Measurements from ENCODE around the gene TGFBRAP1.
A peak's percentile ranks its signal among the peaks of the same experiment; 100 is the strongest.
"Not testable (repeated sequence)": the region's sequence is repeated elsewhere in the genome, so short reads cannot be mapped to it uniquely, and the experiment has no call there.

Gene TGFBRAP1

DNA sequence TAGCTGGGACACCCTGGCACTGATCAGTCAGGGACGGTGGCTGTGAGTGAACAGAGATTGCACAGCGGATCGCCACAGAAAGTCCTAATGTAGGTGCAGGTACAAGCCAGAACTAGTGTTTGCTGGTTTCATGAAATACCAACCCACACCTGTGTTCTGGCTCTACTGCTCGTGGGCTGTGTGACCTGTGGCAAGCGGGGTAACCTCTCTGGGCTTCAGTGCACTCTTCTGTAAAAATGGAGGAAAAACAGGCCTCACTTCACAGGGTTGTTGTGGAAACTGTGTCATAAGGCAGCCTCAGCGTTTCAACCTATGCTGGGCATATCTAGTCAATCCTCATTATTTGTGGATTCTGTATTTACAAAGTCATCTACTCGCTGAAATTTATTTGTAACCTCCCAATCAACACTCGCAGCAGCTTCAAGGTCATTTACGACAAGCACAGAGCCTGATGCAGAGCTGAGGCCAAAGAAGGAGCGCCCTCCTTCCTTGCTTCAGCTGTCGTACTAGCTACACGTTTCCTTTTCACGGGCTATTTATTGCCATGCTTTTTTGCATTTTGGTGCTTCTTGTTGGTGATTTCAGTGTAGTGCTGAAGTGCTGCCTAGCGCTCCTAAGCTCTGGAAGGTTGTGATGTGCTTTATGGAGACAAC is 58.0 kb downstream of the TGFBRAP1 start:
- DNase-seq (ENCODE audit: low spot score): no peak

DNA sequence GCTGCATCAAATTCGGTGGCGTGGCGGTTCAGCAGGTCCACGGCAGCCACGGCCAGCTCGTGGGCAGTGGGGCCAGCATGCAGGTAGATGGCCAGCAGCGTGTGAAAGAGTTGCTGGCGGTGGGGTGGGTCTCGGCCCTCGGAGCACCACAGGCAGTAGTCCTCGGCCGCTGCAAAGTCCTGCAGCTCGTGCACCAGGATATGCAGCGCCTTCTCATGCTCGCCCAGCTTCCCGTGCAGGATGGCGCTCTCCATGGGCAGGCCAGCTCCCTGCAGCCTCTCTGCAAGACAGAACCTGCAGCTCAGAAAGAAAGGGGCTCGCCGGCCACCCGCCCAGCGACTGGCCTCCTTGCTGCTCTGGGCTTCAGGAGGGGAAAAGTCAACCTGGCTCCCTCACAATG is 60.1 kb downstream of the TGFBRAP1 start:
- DNase-seq (ENCODE audit: low spot score): no peak

DNA sequence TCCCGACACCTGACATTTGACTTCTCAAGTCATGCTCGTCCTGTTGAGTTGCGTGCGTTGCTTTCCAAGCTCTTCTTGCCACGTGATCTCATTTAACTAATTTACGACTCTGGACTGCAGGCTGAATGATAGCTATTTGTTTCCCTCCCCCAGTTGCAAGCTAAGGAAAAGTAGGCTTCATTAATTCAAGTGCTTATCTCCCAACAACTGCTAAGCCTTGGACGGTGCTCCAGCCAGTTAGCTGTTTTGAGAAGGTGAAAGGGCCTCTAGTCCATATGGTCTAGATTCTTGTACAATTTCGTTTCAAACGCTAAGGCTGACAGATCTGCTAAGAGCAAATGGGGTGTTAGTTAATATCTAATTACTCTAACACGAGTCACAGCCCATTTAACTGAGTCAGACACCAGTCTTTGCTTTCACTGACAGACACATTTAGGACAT is 66.9 kb downstream of the TGFBRAP1 start:
- DNase-seq (ENCODE audit: low spot score): peak; percentile 62

DNA sequence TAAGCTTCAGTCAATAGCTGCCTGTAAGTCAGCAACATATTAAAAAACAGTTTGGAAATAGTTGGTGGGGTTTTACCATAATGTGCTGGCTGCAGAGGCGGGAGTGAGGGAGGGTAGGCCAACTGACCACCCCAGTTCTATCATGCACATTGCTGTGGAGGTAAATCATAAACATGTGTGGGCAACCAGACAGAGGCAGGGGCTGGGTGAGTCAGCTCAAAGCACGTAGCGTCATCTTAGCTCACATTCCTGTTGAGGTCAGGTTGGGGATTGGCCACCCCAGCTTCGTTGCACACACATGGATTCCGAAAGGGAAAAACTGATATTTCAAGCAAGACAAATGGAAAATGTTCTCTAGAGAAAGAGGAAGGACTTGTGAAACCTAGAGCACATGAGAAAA is 68.5 kb downstream of the TGFBRAP1 start:
- DNase-seq (ENCODE audit: low spot score): peak; percentile 89

DNA sequence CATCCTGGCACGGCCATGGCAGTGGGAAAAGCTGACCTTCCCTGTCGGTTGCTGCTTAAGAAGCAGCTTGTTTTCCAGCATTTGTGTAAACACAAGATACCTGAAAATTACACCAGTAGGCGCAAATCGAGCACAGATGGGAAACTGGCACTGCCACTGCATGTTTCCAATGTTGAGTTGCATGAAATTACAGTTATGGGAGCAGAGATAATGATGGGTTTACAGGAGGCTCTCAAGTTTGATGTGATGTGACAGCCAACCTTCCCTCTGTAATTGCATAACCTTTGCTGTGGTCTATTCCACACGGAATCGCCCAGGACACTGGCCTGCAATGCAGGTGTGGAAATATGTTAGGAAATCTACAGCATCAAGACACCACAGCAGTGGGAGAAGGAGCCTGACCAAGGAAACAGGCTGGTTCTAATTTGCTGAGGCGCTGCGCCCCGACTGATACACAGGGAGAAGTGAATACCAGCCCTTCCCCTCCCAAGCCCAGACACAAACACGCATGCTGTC is 70.6 kb downstream of the TGFBRAP1 start:
- no peak for DNase-seq (ENCODE audit: low spot score)

DNA sequence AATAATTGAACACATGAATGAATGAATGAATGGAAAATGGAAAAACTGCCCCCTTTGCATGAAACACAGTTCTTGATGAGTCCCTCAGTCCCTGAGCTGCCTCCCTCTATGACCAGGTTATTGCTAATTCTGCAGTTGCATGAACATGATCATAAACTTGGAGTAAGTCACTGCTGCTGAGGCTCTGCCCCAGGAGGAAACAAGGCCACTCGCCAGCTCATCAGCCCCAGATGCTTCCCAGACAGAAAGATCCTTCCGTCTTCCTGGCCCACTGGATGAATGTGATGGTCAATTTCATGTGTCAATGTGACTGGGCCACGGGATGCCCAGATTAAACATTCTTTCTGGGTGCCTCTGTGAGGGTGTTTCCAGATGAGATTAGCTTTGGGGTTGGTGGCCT is 71.6 kb downstream of the TGFBRAP1 start:
- DNase-seq (ENCODE audit: low spot score): peak; percentile 33

DNA sequence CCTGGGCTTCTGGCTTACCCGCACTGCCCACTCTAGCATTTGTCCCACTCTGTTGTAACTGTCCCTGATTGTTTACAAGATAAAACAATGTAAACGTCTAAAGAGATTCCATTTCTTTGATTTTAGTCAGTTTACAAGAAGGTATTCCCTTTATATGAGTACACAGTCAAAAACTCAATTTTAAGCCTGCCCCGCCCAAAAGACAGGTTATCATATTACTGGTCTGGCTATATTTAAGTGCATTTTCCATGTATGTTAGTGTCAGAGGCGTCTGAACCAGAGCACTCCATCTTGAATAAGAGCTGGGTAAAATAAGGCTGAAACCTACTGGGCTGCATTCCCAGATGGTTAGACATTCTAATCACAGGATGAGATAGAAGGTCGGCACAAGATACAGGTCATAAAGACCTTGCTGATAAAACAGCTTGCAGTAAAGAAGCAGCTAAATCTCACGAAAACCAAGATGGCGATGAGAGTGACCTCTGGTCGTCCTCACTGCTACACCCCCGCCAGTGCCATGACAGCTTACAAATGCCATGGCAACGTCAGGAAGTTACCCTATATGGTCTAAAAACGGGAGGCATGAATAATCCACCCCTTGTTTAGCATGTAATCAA is 73.0 kb downstream of the TGFBRAP1 start:
- DNase-seq (ENCODE audit: low spot score): peak; percentile 23

DNA sequence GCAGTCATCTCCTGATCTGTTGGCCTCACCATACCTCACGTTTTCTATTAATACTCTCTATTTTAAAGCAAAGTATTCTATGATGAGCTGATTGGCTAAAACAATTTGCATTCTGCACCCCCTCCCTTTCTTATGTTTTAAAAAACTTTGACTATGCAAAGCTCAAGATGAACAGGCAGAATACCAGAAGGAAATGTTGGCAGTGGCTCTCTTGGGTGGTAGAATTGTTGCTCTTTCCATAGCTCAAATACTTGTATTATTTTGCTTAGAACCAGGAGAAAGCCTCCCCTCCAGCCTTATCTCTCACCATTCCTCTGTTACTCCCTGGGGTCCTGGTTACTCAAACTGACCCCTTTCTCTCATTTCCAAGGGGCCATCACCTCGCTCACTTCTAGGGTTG is 73.6 kb downstream of the TGFBRAP1 start:
- no peak for DNase-seq (ENCODE audit: low spot score)

DNA sequence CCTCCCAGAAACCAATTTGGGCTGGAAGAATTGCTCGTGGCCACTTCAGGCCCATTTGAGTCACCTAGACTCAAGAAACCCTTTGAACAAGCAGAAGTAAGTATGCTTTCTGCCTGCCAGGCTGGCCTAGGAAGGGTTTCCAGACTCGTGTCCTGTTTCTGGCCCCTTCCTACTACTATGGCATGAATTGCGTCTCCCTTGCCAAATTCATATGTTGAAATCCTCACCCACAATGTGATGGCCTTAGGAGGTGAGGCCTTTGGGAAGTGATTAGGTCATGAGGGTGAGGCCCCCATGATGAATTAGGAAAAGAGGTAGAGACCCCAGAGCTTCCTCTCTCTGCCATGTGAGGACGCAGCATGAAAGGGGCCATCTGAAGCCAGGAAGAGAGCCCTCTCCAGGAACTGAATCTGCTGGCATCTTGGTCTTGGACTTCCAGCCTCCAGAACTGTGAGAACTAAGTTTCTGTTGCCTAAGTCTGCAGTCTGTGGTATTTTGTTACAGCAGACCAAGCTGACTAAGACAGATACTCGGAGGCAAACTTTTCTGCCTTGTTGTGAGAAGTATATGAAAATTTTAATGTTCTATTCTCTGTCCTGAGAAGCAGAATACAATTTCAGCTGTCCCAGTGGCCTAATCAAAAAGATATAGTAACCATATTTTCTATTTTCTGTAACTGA is 74.9 kb downstream of the TGFBRAP1 start:
- no peak for DNase-seq (ENCODE audit: low spot score)

DNA sequence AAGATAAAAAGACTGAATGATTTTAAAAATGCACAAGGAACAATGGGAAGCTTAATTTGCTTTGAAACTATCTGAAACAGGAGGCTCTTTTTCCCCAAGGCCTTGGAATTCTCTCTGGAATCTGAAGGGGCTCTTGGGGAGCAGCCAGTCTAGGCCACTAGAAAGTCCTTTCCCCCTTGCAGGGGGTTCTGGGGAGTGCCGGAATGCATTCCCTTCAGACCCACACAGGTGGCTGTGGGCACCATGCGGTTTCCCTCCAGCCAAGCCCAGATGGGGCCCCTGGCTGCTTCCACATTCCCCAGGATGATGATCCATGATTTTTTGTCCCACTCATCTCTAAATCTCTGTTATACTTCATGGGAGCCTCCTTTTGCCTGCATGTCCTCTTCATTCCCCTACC is 77.3 kb downstream of the TGFBRAP1 start:
- DNase-seq (ENCODE audit: low spot score): no peak

DNA sequence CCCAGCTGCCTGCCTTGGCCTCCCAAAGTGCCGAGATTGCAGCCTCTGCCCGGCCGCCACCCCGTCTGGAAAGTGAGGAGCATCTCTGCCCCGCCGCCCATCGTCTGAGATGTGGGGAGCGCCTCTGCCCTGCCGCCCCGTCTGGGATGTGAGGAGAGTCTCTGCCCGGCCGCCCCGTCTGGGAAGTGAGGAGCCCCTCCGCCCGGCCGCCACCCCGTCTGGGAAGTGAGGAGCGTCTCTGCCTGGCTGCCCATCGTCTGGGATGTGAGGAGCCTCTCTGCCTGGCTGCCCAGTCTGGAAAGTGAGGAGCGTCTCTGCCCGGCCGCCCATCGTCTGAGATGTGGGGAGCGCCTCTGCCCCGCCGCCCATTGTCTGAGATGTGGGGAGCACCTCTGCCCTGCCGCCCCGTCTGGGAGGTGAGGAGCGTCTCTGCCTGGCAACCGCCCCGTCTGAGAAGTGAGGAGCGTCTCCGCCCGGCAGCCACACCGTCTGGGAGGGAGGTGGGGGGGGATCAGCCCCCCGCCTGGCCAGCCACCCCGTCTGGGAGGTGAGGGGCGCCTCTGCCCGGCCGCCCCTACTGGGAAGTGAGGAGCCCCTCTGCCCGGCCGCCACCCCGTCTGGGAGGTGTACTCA is 78.4 kb downstream of the TGFBRAP1 start:
- DNase-seq (ENCODE audit: low spot score): not testable (repeated sequence)

DNA sequence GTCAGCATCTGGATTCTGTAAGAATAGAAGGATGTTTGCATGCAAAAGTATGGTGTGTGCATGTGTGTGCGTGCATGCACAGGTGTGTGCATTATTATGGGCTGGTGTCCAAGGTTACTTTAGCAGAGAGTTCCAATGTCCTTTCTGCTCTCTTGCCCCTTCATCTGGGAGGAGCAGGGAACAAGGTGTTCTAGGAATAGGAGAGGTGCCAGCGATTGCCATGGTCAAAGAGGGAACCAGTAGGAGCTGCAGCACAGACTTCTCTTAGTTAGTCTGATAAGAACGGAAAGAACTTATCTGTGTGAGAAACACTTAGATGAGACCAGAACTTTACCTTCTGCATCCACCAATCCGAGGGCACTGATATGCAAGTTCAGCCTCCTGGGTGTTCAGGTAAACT is 79.6 kb downstream of the TGFBRAP1 start:
- no peak for DNase-seq (ENCODE audit: low spot score)

DNA sequence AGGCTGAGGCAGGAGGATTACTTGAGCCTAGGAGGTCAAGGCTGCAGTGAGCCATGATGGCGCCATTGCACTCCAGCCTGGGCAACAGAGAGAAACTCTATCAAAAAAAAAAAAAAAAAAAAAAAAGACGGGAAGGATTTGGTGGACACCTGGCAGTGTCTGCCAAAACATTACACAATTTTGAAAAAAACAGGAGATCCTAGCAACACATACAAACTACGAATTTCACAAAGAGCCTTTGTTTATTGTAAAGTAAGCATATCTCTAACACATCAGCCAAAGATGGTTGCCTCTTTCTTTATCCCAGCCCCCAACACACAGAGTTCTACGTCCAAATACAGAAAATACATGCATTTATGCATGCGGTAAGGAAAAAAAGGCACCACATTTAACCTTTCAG is 80.4 kb downstream of the TGFBRAP1 start:
- no peak for DNase-seq (ENCODE audit: low spot score)

DNA sequence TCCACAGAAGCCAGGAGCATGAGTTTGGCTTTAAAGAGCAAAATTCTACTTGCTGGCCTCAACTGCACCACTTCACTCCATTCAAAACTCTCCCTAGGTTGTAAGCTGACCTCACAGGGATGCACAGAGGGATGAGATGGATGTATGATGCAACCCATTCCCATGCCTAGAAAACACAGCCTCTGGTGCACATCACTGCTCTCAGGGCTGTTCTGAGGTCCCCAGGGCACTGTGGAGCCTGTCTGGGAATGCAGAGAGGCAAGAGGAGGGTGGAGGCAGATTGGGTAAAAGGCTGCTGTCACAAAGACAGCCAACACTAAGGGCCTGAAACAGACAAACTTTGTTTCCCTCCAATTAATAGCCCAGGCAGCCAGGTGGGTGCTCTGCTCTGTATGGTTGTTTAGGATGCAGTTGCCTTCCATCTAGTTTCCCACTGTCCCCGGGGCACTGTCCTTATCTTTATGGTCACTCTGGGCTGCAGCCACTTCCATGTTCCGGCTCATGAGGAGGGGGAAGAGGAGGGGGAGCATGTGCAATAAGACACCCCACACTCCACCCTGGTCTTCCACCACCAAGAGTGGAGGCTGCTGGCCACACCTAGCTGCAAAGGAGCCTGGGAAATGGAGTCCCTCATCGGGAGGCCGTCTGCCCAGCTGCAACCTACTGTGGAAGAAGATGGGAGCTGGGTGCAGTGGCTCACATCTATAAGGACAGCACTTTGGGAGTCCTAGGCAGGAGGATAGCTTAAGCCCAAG is 81.0 kb downstream of the TGFBRAP1 start:
- no peak for DNase-seq (ENCODE audit: low spot score)

DNA sequence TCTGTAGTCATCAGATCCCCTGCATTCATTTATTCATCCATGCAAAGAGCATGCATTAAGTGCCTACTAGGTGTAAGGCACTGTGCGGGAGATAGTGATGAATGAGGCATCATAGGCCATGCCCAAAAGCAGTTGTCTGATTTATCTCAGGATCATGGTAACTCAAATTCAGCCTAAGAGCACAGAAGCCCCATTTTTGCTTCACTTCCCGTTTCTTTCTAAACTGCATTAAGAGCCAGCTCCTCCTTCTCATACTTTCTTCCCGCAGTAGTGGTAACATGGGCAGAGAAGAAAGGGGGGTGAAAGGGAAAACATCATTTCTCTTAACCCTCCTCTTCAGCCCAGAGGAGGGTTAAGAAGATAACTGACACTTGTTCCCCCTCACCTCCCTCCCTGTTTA is 85.1 kb downstream of the TGFBRAP1 start:
- DNase-seq (ENCODE audit: low spot score): no peak

DNA sequence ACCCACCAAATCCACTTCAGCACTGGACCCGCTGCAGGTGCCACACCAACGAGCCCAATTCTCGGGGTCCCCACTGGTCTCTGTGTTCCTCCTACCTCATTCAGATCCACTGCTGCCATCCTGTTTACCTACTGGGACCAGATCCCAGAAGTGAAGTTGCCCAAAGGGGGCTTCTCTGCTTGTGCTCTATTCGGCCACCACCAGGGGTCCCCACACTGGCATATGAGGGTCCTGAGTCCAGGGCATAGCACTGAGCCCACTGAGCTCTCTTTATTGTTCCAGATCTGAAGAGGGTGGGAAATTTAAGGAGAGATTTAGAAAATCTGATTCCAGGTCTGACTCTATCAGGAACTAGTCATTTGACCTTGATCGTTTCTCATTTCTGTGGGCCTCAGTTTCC is 85.6 kb downstream of the TGFBRAP1 start:
- DNase-seq (ENCODE audit: low spot score): no peak

DNA sequence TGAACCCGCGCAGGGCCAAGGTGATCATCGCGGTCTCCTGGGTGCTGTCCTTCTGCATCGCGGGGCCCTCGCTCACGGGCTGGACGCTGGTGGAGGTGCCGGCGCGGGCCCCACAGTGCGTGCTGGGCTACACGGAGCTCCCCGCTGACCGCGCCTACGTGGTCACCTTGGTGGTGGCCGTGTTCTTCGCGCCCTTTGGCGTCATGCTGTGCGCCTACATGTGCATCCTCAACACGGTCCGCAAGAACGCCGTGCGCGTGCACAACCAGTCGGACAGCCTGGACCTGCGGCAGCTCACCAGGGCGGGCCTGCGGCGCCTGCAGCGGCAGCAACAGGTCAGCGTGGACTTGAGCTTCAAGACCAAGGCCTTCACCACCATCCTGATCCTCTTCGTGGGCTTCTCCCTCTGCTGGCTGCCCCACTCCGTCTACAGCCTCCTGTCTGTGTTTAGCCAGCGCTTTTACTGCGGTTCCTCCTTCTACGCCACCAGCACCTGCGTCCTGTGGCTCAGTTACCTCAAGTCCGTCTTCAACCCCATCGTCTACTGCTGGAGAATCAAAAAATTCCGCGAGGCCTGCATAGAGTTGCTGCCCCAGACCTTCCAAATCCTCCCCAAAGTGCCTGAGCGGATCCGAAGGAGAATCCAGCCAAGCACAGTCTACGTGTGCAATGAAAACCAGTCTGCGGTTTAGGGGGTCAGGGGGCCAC is 87.1 kb downstream of the TGFBRAP1 start:
- no peak for DNase-seq (ENCODE audit: low spot score)

DNA sequence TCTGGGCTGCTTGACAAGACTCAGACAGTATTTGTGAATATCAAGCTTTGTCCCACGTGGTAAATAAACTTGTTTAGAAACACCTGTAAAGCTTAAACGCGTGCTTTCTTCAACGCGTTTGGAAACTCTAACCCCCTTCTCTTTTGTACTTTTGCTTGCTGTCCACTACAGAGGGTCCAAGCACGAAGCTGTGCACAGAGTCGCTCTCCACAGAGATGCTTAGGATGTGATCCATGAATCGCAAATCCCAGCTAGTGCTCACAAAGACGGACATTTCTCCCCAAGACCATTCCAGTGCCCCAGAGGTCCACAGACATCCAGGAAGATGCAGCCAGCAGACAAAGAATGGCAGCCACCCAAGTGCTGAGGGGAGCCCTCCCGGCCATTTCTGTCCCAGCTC is 88.1 kb downstream of the TGFBRAP1 start, which contains the start of gene GPR45:
Gene GPR45, plus strand, starts transcription at position 301 of the 400 bp plus-strand sequence. CDS start 116 bp downstream, outside the sequence.
- DNase-seq (ENCODE audit: low spot score): no peak

DNA sequence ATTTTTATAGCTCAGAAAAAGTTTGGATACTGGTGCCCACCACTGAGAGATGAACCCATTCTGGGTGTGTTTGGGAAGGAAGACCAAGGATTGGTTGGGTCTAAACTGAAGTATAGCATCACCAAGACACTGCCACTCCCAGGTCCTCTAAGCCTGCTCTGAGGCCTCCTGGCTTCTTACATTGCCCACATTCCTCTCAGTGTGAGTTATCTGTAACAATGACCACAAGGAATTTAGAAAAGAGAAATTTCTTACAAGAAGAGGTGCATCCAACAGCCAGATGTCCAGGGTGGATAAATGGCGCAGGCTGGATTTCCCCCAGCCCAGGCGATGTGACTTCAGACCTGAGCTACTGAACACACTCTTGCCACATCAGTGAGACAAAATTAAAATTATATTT is 89.6 kb downstream of the TGFBRAP1 start:
- peak; percentile 96 for DNase-seq (ENCODE audit: low spot score)

DNA sequence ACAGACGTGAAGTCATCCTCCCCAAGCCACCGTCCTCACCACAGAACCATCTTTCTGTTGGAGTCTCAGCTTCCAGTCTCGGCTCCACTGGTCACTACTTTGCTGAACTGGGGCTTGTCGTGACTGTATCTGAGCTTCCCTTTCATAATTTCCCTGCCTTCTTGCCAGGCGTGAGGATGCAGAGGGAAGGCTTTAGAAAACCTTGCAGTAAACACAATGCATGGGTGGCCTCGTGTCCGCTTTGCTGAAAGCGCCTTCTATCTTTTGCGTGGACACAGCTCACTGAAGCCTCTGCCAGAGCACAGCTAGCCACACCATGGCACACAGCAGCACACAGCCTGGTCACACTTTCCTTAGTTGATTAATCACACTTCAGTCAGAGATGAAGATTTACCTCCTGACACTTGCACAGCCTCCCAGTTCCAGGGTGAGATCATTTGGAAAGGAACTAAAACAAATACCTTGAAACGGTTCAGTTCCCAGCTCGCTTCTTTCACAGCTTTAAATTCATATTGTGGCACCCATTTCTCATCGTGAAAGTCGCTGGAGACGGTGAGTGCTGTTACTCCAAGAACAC is 90.8 kb downstream of the TGFBRAP1 start:
- DNase-seq (ENCODE audit: low spot score): peak; percentile 95
